HepG2 (cell line): ENCODE data around the gene RAD52. TPM values are rescaled to one million over a fixed set of nuclear protein-coding genes. Genes with fewer than 3 reads are reported as not detected.

Experiments used
- DNMT1 ChIP-seq: sonication (generic); formaldehyde crosslinking; IDR thresholded peaks from 2 replicates; pipeline ENCODE4 v1.5.1; 2020; ENCODE audit warnings: mild to moderate bottlenecking, missing genetic modification reagents
- GTF3A ChIP-seq: sonication (generic); formaldehyde crosslinking; conservative IDR thresholded peaks from 2 replicates; pipeline ENCODE4 v1.4.0; 2020; ENCODE audit warnings: mild to moderate bottlenecking, missing genetic modification reagents
- HMG20B ChIP-seq: conservative IDR thresholded peaks from 2 replicates; pipeline ENCODE4 v1.6.1; 2016; ENCODE audit warnings: missing genetic modification reagents, missing compliant biosample characterization
- HOMEZ ChIP-seq: IDR thresholded peaks from 2 replicates; pipeline ENCODE4 v1.6.1; 2016; ENCODE audit warnings: low read depth
- IRX3 ChIP-seq: sonication (generic); formaldehyde crosslinking; IDR thresholded peaks from 2 replicates; pipeline ENCODE4 v1.8.1; 2023; ENCODE audit warnings: mild to moderate bottlenecking, low read depth, missing genetic modification reagents, borderline replicate concordance
- KDM5B ChIP-seq: sonication (generic); formaldehyde crosslinking; IDR thresholded peaks from 2 replicates; pipeline ENCODE4 v1.4.0; 2020; ENCODE audit warnings: missing genetic modification reagents, mild to moderate bottlenecking, borderline replicate concordance
- MZF1 ChIP-seq: sonication (generic); formaldehyde crosslinking; IDR thresholded peaks from 2 replicates; pipeline ENCODE4 v1.8.1; 2023; ENCODE audit warnings: mild to moderate bottlenecking, missing genetic modification reagents, borderline replicate concordance
- REL ChIP-seq: sonication (generic); formaldehyde crosslinking; conservative IDR thresholded peaks from 2 replicates; pipeline ENCODE4 v1.8.0; 2022; ENCODE audit warnings: mild to moderate bottlenecking, missing genetic modification reagents, moderate library complexity
- SP1 ChIP-seq, 2 experiments: fragments of 450-650 bp in 1 of 2; sonication (generic) in 1 of 2; formaldehyde crosslinking in 1 of 2; IDR thresholded peaks; 2 replicates each; pipeline versions ENCODE4 v1.4.0 to v1.6.1; 2016 to 2020; ENCODE audit warnings: missing genetic modification reagents in 1 of 2
- TIGD3 ChIP-seq: sonication (generic); formaldehyde crosslinking; IDR thresholded peaks from 2 replicates; pipeline ENCODE4 v1.5.1; 2020; ENCODE audit warnings: mild to moderate bottlenecking, missing genetic modification reagents, borderline replicate concordance
- TMF1 ChIP-seq: sonication (generic); formaldehyde crosslinking; IDR thresholded peaks from 2 replicates; pipeline ENCODE4 v1.8.1; 2022; ENCODE audit warnings: low read depth, missing genetic modification reagents
- WIZ ChIP-seq: sonication (generic); formaldehyde crosslinking; IDR thresholded peaks from 2 replicates; pipeline ENCODE4 v1.5.1; 2020; ENCODE audit warnings: mild to moderate bottlenecking, missing genetic modification reagents
- ZBTB44 ChIP-seq: sonication (generic); formaldehyde crosslinking; IDR thresholded peaks from 2 replicates; pipeline ENCODE4 v1.4.0; 2020; ENCODE audit warnings: missing genetic modification reagents
- ZFP41 ChIP-seq: sonication (generic); formaldehyde crosslinking; IDR thresholded peaks from 2 replicates; pipeline ENCODE4 v1.4.0; 2020; ENCODE audit warnings: mild to moderate bottlenecking, missing genetic modification reagents, borderline replicate concordance
- ZNF121 ChIP-seq: sonication (generic); formaldehyde crosslinking; IDR thresholded peaks from 2 replicates; pipeline ENCODE4 v1.5.0; 2020; ENCODE audit warnings: mild to moderate bottlenecking, missing genetic modification reagents
- ZNF20 ChIP-seq: sonication (generic); formaldehyde crosslinking; IDR thresholded peaks from 2 replicates; pipeline ENCODE4 v1.4.0; 2020; ENCODE audit warnings: mild to moderate bottlenecking, moderate library complexity, missing genetic modification reagents
- ZNF274 ChIP-seq: sonication (generic); formaldehyde crosslinking; IDR thresholded peaks from 2 replicates; pipeline ENCODE4 v1.5.1; 2020; ENCODE audit warnings: mild to moderate bottlenecking, missing genetic modification reagents
- ZNF768 ChIP-seq: sonication (generic); formaldehyde crosslinking; IDR thresholded peaks from 2 replicates; pipeline ENCODE4 v1.4.0; 2020; ENCODE audit warnings: missing genetic modification reagents
- polyA plus RNA-seq, 8 experiments: library from polyadenylated mRNA; depleted of rRNA in 3 of 8; stranded (reverse) in 7 of 8; unstranded in 1 of 8; fragments of >200 nt; fragmentation: Illumina TruSeq in 4 of 8; extraction: Trizol in 4 of 8; gene quantifications; 2 replicates each; pipeline versions ENCODE4 v1.2.1 to v1.2.3, GENCODE V29; 2011 to 2016; ENCODE audit warnings: low read depth in 4 of 8, missing spikeins in 1 of 8, mixed read lengths in 1 of 8; ENCODE audit not compliant: insufficient read depth in 1 of 8
- total RNA-seq, 5 experiments: library from RNA; depleted of rRNA; stranded (reverse); fragments of >200 nt; fragmentation: Illumina TruSeq; extraction: Trizol; gene quantifications; 2 replicates each; pipeline ENCODE4 v1.2.3, GENCODE V29; 2016; ENCODE audit warnings: low read depth in 1 of 5
- TF ChIP-seq, protein P1 (sequence below): sonication (generic); formaldehyde crosslinking; IDR thresholded peaks from 2 replicates; pipeline ENCODE4 v1.8.1; 2023; ENCODE audit warnings: mild to moderate bottlenecking, missing genetic modification reagents, borderline replicate concordance
- TF ChIP-seq, protein P2 (sequence below): sonication (generic); formaldehyde crosslinking; IDR thresholded peaks from 2 replicates; pipeline ENCODE4 v1.9.0; 2022; ENCODE audit warnings: missing genetic modification reagents, mild to moderate bottlenecking, borderline replicate concordance

Gene RAD52
- total and polyA plus RNA-seq, 2 of the 13 experiments (the other 11 are each of a cell fraction or from before 2014, with no cell fraction given), result 14.3 to 19.9 TPM

- no peak for TF ChIP-seq SP1 (IDR thresholded peaks at IDR 0.05)
- TF ChIP-seq SP1 (CRISPR knock-in tag; IDR thresholded peaks at IDR 0.05), result no peak; the same call in 1 of the 2 replicates
- TF ChIP-seq ZNF121 (CRISPR knock-in tag), result no peak
- TF ChIP-seq MZF1 (CRISPR knock-in tag), result peak; percentile 85; the same call in 1 of the 2 replicates
- no peak for TF ChIP-seq IRX3 (CRISPR knock-in tag)
- TF ChIP-seq HOMEZ (CRISPR knock-in tag), result peak; percentile 87
- no peak for TF ChIP-seq ZNF274 (CRISPR knock-in tag)
- TF ChIP-seq TMF1 (CRISPR knock-in tag), result 0 out of 2 replicates have a peak, but pooled peaks have one; percentile 24
- no peak for TF ChIP-seq ZNF20 (CRISPR knock-in tag)
- peak; percentile 42; the same call in 1 of the 2 replicates for TF ChIP-seq HMG20B
- no peak for TF ChIP-seq REL (CRISPR knock-in tag)
- TF ChIP-seq ZNF768, result peak; percentile 48; the same call in 1 of the 2 replicates
- TF ChIP-seq DNMT1, result no peak
- TF ChIP-seq GTF3A (CRISPR knock-in tag), result peak; percentile 83; the same call in 1 of the 2 replicates
- TF ChIP-seq ZBTB44 (CRISPR knock-in tag), result 0 out of 2 replicates have a peak, but pooled peaks have one; percentile 40
- TF ChIP-seq ZFP41 (CRISPR knock-in tag), result no peak
- TF ChIP-seq TIGD3 (CRISPR knock-in tag), result no peak
- TF ChIP-seq, protein P1, sequence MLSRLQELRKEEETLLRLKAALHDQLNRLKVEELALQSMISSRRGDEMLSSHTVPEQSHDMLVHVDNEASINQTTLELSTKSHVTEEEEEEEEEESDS (CRISPR knock-in tag), result no peak
- 0 out of 2 replicates have a peak, but pooled peaks have one; percentile 47 for TF ChIP-seq WIZ (CRISPR knock-in tag)
- 0 out of 2 replicates have a peak, but pooled peaks have one; percentile 67 for TF ChIP-seq KDM5B (CRISPR knock-in tag)
- TF ChIP-seq, protein P2, sequence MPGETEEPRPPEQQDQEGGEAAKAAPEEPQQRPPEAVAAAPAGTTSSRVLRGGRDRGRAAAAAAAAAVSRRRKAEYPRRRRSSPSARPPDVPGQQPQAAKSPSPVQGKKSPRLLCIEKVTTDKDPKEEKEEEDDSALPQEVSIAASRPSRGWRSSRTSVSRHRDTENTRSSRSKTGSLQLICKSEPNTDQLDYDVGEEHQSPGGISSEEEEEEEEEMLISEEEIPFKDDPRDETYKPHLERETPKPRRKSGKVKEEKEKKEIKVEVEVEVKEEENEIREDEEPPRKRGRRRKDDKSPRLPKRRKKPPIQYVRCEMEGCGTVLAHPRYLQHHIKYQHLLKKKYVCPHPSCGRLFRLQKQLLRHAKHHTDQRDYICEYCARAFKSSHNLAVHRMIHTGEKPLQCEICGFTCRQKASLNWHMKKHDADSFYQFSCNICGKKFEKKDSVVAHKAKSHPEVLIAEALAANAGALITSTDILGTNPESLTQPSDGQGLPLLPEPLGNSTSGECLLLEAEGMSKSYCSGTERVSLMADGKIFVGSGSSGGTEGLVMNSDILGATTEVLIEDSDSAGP (CRISPR knock-in tag), result peak; percentile 92; the same call in 1 of the 2 replicates
Observed at GRCh38 chr12:949453-950191, at the start of gene RAD52 (continued).
